NCI-H446 (cell line): ENCODE measurements around the gene PARP9.
"Not testable (repeated sequence)": the region's sequence is repeated elsewhere in the genome, so short reads cannot be mapped to it uniquely, and the experiment has no call there.

Source experiments
- DNase-seq, 2 experiments: peaks; one replicate each; lab custom pipeline; 2025; lab: John Stamatoyannopoulos, UW

Gene PARP9

DNA sequence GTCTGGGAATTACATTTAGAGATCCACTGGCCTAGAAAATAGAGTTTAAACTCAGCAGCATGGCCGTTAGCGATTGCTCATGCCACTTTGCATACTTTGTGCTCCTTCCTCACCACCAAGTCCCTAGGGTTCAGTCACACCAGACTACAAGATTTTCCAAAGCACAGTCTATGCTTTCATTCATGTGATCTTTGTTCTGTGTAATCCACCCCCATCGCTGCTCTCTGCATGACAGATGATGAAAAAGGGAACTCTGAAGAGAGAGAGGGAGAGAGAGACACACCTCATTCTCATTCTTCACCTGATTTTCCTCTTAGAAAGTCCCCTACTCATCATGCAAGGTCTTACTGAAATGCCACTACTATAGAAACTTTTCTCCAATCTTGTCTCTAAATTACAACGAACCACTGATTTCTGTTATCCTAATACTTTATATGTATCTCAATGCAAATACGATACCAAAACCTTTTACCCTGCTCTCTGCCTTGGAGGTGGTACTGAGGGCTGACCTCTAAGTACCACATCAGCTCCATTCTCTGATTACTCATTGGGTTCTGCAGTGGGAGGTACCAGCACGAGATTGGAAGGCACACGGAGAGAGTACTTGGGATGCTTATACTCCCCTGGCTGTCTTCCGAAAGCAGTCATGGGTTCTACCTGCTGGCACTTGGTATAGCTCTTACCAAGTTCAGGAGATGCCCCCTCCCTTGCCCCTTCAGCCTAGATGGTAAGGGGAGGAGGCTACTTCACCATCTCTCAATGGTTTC lies 12.3 kb upstream of the PARP9 start:
- no peak for DNase-seq

DNA sequence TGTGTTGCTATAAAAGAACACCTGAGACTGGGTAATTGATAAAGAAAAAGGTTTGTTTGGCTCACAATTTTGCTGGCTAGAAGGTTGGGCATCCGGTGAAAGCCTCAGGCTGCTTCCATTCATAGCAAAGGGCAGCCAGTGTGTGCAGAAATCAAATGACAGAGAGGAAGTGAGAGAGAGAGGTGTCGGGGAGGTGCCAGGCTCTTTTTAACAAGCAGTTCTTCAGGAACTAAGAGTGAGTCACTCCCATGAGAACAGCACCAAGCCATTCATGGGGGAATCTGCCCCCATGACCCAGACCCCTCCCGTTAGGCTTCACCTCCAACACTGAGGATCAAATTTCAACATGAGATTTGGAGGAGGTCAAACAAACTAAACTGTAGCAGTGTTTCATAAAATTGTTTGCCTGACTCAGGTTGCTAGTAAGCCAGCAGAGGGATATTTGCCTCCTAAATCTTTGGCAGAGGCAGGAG lies 8.9 kb upstream of the PARP9 start:
- no peak for DNase-seq

DNA sequence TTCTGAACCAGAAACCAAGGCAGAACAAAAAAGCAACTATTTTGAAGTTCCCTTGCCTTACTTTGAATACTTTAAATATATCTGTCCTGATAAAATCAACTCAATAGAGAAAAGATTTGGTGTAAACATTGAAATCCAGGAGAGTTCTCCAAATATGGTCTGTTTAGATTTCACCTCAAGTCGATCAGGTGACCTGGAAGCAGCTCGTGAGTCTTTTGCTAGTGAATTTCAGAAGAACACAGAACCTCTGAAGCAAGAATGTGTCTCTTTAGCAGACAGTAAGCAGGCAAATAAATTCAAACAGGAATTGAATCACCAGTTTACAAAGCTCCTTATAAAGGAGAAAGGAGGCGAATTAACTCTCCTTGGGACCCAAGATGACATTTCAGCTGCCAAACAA lies 4.7 kb upstream of the PARP9 start:
- DNase-seq = no peak

GRCh38 chr3:122568131-122568530 lies 4.0 kb upstream of the PARP9 start:
- not testable (repeated sequence) for DNase-seq

DNA sequence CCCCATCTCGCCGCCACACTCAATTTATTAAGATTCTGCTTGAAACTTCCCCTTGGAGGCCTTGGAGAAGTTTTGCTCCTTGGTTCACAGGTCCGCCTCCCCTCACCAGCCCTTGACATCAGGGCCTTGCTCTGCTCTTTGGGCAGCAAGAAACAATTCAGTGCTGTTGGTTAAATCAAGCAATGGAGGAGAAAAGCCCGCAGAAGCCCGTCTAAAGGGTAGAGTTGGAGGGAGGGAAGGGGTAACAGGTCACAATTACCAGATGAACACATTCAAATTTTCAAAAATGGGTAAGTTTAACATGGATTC lies 429 bp downstream of the PARP9 start:
- DNase-seq = no peak

DNA sequence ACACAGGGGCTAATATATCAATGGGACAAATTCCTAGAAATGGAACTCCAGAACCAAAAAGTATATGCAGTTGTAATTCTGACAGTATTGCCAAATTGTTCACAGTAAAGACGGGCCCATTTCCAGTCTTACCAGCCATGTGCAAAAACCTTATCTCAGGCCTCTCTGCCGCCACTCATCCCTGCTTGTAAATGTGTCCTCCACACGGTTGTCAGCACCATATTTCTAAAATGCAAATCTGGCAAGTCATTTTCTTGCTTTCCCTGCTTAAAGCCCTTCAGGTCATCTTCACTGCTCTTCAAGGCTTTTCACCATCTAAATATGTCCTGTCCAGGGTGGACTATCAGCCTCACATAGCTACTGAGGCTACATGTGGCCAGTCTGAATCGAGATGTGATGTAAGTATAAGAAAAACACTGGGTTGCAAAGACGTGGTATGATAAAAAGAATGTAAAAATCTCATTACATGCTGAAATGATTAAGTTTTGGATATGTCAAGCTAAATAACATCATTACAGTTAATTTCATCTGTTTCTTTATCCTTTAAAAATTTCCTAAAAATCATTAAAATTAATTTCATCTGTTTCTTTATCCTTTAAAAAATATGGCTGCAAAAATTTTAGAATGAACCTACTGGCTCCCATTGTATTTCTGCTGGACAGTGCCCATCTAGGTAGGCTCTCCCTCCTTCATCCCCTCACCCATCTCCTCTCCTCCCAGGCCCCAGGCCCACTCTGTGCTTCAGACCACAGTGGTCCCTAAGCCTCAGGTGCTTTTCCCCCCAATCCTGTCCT lies 980 bp downstream of the PARP9 start:
- DNase-seq = no peak

- DNase-seq = peak; percentile 30 to 46
These were observed 3.4 kb downstream of the PARP9 start for GRCh38 chr3:122560680-122561079.

DNA sequence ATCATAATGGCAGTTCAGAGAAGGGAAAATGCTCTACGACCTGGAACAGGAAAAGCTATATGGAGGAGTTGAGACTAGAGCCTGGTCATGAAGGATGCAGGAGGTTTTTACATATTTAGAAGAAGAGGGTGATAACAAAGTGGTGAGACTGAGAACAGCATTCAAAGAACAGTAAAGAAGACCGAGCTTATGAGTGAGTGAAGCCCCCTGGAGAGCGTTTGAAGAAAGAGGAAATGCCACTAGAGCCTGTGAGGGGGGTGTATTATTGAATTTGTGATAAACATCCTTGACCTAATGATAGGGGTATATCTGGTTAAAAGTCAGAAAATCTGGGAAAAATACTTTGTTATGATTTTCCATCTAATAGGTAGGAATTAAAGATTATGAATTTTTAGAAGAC lies 4.2 kb downstream of the PARP9 start:
- DNase-seq = no peak

GRCh38 chr3:122558605-122559004 lies 5.5 kb downstream of the PARP9 start:
- no peak for DNase-seq

DNA sequence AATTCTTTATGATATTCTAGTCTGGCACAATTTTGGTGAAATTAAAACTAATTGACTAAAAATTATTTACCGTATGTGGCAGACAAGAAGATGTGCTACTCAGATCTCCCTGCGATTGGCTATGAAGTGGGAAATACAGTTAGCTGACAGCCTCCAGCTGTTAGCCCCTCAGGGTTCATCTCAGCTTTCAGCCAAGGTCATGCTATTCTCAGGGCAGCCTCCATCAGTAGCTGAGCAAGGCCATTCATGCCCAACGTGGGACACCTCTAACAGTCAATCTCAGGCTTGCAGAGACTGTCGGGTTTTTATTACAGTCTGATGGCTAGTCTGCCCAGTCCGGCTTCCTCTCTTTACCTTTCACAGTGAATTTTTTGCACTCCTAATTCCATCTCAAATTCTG lies 6.7 kb downstream of the PARP9 start:
- no peak for DNase-seq

- peak in 1 of 2 experiments; percentile 39 for DNase-seq
These were observed 8.6 kb downstream of the PARP9 start for GRCh38 chr3:122555275-122556071.

DNA sequence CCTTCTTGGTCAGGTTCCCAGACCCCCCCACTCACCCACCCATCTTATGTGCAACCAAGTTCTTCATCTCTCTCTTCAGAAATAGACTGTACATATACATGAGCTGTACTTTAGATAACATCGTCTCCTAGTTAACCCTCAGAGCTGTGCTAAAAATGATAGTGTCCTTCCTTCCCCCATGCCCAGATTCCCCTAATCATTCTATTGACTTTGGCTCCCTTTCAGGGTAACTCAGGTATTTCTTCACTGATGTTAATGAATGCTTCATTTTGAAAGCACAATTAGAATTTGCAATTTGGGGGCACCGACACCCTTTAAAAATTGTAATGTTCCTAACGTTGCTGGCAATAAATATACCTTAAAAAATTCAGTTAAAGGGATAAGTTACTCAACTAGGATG lies 10.9 kb downstream of the PARP9 start:
- DNase-seq = no peak

GRCh38 chr3:122548619-122549018 lies 15.5 kb downstream of the PARP9 start:
- DNase-seq = no peak

DNA sequence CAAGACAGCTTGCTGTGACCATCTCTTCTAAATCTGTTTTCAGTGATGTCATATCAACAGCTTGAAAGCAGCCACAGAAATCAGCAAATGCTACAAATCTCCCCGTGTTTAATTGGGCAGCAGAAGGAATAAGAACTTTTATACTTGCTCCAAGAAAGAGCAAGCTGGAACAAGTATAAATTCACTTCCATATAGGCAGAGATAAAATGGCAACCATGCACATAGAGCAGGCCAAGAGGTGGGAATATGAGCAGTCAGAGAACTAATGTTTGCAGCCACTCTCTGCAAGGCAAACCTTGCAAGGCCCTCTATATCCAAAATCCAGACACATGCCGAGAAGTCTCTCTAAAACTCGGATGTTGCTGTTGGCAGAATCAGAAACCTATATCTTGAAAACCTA lies 16.0 kb downstream of the PARP9 start:
- no peak for DNase-seq

DNA sequence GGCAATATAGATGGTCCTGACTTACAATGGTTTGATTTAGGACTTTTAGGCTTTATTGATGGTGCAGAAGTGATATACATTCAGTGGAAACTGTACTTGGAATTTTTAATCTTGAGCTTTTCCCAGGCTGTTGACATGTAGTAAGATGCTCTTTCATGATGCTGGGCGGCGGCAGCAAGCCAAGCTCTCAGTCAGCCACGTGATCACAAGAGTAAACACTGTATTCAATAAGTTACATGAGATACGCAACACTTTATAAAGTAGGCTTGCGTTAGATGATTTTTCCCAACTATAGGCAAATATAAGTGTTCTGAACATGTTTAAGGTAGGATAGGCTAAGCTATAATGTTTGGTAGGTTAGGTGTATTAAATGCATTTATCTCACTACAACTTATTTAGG lies 17.9 kb downstream of the PARP9 start:
- DNase-seq = no peak

DNA sequence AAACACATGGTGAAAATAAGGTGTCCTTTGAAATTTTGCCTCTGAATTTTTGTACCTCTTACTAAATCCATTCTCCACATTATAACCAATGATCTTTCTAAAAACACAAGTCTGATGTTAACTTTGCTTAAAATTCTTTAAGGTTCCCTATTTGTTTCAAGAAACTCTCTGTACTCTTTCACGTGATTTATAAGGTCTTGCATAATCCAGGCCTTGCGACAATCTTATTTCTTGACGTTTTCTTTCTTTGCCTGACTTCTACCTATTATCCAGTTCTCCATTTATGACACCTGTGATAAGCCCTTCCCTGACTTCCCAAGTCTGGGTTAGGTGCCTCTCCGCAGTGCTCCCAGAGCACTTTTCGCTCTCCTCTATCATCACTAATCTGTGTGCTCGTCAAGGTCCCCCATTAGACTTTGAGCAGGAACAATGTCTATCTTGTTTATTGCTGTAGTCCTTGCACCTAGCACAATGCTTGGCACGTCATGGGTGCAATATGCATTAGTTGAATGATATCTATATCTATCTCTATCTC lies 25.1 kb downstream of the PARP9 start:
- no peak for DNase-seq

DNA sequence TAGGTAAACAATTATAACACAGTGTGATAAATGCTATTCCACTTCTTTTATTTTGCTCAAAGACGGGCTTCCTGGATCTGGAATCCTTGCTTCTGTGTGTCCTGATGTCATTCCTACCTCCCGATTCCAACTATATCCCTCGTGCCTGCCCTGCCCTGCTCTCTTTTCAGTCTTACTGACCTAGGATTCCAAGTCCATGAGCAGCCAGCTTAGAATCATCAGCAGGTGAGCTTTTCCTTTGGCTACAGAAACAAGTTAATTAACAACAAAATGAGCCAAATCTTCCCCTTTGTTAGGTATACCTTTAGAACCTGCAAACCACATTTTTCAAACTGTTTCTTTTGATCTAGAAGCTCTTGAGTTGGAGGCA lies 27.5 kb downstream of the PARP9 start:
- DNase-seq = no peak

DNA sequence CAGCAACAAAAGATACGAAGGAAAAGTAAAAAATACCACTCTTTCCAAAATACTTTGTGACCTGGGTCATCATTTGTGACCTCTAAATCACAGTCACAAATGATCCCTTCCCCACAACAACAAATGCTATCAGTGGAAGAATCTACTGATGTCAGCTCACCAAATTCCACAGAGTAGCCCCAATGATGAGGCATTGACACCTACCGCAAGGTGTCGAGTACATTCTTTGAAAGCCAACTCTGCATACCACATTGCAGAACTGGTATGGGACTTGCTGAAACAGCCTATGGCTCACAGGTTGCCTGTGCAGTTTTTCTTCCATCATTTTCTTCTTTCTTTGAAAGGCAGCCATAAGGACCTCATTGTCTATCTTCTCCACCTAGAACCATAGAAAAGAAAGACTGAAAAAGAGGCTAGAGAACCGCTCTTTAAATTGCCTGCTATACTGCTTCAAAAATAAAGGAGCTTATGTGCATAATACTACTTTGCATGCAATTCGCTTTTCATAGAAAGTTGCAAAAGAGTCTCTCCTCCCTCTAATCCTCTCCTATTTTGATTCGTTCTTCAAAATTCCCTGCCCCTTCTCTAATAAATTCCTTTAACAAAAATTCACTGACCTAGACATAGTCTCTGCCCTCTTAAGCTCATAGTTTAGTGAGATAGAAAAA lies 28.0 kb downstream of the PARP9 start:
- no peak for DNase-seq

DNA sequence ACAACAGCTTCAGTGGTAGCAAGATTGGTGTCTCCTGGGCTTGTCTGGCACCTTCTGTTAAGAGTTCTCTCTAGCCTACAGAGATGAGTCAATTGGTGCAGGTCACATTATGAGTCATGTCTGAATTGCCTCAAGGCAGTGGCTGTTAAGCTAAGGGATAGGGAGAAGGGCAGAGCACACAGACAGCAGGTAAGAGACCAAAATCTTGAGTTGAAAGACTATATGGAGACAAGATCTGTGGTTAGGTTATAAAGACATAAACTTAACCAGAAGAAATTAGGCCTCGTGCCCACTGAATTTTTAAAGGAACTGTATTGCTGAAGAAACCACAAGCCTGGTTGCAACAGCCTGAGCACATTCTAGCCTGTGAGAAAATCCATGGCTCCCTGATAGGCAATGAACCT lies 30.2 kb downstream of the PARP9 start:
- DNase-seq = no peak

DNA sequence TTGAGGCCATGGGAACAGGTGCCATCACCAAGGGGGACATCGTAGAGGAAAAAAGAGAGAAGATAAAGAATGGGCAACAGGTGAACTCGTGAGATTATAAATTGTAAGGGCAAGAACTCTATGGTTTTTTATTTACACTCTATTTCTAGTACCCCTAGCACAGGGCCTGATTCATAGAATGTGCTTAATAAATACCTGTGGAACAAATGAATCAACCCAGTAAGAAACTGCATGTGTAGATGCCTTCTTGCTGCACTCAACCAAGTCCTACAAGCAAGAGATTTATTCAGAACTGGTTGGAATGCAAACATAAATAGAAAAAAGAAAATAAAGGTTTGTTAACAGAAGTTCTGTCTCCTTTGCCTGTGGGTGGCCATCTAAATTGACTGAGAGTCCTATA lies 30.6 kb downstream of the PARP9 start:
- DNase-seq = no peak

- DNase-seq = no peak
These were observed 33.9 kb downstream of the PARP9 start for GRCh38 chr3:122530164-122530563.

DNA sequence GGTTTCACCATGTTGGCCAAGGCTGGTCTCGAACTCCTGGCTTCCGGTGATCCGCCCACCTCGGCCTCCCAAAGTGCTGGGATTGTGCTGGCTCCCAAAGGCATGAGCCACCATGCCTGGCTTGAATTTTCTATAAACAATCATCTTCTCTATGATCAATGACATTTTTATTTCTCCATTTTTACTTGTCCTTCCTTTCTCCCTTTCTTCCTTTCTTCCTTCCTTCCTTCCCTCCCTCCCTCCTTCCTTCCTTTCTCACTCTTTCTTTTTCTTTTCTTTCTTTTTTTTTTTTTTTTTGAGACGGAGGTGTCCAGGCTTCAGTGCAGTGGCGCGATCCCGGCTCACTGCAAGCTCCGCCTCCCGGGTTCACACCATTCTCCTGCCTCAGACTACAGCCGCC lies 40.8 kb downstream of the PARP9 start:
- DNase-seq = no peak
